Stimulated activated naive CD8-positive, alpha-beta T cell treated with anti-CD3 and anti-CD28 coated beads, Interleukin-15, Interleukin-2, amounts not matched to agents 100 ng/mL and 50 ng/mL, for 24 hours (primary cell): Measurements from ENCODE around the gene PDRG1.
A peak's percentile ranks its signal among the peaks of the same experiment; 100 is the strongest.
"Not testable (repeated sequence)": the region's sequence is repeated elsewhere in the genome, so short reads cannot be mapped to it uniquely, and the experiment has no call there.

Source experiments
- H3K27ac Mint-ChIP-seq: one replicate; pipeline ENCODE4 v1.8.0; 2021; ENCODE audit warnings: mild to moderate bottlenecking, mixed read lengths
- H3K27me3 Mint-ChIP-seq: one replicate; pipeline ENCODE4 v1.8.0; 2021; ENCODE audit warnings: mixed read lengths
- H3K36me3 Mint-ChIP-seq: one replicate; pipeline ENCODE4 v1.8.0; 2021; ENCODE audit warnings: low read depth, mixed read lengths
- H3K4me1 Mint-ChIP-seq: one replicate; pipeline ENCODE4 v1.8.0; 2021; ENCODE audit warnings: low read depth, mixed read lengths
- H3K4me3 Mint-ChIP-seq: one replicate; pipeline ENCODE4 v1.8.0; 2021; ENCODE audit warnings: mild to moderate bottlenecking, mixed read lengths
- H3K9me3 Mint-ChIP-seq: one replicate; pipeline ENCODE4 v1.8.0; 2021; ENCODE audit warnings: mixed read lengths

Gene PDRG1

GRCh38 chr20:31925631-31926030 lies 26.2 kb downstream of the PDRG1 start:
- Mint-ChIP-seq H3K9me3 (no peaks in the 10 kb centered on the region), H3K27me3 (peaks cover 26% of the 10 kb centered on the region), H3K27ac (peak overlapping the region; percentile 51), H3K36me3 (no peaks in the 10 kb centered on the region), H3K4me1 (peaks cover 16% of the 10 kb centered on the region), H3K4me3 (no peak overlapping the region)

GRCh38 chr20:31924561-31924960 lies 27.3 kb downstream of the PDRG1 start:
- Mint-ChIP-seq H3K36me3 (no peaks in the 10 kb centered on the region), H3K27ac (no peak overlapping the region), H3K4me3 (no peak overlapping the region), H3K27me3 (peaks cover 21% of the 10 kb centered on the region), H3K4me1 (peaks cover 16% of the 10 kb centered on the region), H3K9me3 (no peaks in the 10 kb centered on the region)

GRCh38 chr20:31923388-31924331 lies 28.2 kb downstream of the PDRG1 start:
- Mint-ChIP-seq H3K27me3 (peaks cover 18% of the 10 kb centered on the region), H3K9me3 (no peaks in the 10 kb centered on the region), H3K4me1 (peaks cover 16% of the 10 kb centered on the region), H3K36me3 (no peaks in the 10 kb centered on the region), H3K27ac (peak overlapping the region; percentile 31), H3K4me3 (no peak overlapping the region)

DNA sequence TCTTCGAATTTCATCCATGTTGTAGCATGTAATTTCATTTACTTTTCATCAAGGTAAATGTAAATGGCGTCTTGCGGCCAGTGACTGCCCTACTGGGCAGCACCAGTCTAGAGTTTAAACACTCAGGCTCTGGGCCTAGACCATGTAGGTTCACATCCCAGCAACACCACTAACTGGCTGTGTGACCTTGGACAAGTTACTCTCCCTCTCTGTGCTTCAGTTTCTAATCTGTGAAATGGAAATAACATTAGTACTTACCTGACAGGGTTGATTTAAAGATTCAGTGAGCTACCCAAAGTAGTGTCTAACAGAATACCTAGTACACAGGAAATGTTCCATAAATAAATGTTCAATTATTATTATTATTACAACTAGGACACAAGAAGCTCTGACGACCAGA lies 29.3 kb downstream of the PDRG1 start:
- H3K4me3 Mint-ChIP-seq = no peak overlapping the region
- H3K27ac Mint-ChIP-seq = no peak overlapping the region
- H3K9me3 Mint-ChIP-seq = no peaks in the 10 kb centered on the region
- H3K4me1 Mint-ChIP-seq = peaks cover 16% of the 10 kb centered on the region
- H3K36me3 Mint-ChIP-seq = no peaks in the 10 kb centered on the region
- peaks cover 27% of the 10 kb centered on the region for H3K27me3 Mint-ChIP-seq

DNA sequence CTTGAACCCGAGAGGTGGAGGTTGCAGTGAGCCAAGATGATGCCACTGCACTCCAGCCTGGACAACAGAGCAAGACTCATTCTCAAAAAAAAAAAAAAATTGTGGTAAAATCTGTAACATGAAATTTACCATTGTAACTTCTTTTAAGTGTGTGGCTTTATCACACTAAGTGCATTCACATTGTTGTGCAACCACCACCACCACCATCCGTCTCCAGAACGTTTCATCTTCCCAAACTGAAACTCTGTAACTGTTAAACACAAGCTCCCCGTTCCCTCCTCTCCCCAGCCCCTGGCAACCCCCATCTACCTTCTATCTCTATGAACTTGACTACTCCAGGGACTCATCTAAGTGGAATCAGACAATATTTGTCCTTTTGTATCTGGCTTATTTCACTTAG lies 29.7 kb downstream of the PDRG1 start:
- Mint-ChIP-seq H3K27ac (no peak overlapping the region), H3K36me3 (no peaks in the 10 kb centered on the region), H3K27me3 (peaks cover 31% of the 10 kb centered on the region), H3K4me1 (peaks cover 16% of the 10 kb centered on the region), H3K9me3 (no peaks in the 10 kb centered on the region), H3K4me3 (no peak overlapping the region)

DNA sequence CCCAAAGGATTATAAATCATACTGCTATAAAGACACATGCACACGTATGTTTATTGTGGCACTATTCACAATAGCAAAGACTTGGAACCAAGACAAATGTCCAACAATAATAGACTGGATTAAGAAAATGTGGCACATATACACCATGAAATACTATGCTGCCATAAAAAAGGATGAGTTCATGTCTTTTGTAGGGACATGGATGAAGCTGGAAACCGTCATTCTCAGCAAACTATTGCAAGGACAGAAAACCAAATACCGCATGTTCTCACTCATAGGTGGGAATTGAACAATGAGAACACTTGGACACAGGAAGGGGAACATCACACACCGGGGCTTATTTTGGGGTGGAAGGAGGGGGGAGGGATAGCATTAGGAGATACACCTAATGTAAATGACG lies 30.4 kb downstream of the PDRG1 start:
- H3K36me3 Mint-ChIP-seq, H3K4me3 Mint-ChIP-seq, H3K9me3 Mint-ChIP-seq, H3K27ac Mint-ChIP-seq: not testable (repeated sequence)
- Mint-ChIP-seq H3K27me3 (peaks cover 31% of the 10 kb centered on the region), H3K4me1 (peaks cover 16% of the 10 kb centered on the region)

DNA sequence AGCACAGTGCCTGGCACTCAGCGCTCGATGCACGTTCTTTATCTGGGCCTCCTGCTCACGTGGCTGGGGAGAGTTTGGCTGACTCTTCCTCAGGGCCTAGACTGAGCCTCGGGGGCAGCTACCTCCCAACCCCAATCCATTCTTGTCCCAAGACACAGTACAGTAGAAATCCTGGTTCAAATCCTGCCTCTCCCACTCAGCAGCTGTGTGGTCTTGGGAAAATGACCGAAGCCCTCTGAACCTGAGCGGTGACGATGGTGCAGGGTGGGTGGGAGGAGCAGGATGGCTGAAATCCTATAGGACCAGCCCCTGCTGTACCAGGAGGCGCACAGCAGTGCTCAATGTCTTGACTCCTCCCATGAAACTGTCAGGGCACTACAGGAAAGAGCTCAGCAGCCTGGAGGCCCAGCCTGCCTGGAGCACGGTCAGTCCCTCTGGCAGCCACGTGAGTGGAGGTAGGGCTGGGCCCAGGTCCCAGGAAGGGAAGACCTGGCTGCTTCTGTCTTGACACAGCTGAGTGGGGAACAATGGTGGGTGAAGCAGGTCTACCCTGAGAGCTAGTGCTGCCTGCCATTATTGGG lies 31.5 kb downstream of the PDRG1 start:
- Mint-ChIP-seq H3K4me1 (peaks cover 16% of the 10 kb centered on the region), H3K36me3 (no peaks in the 10 kb centered on the region), H3K27me3 (peaks cover 31% of the 10 kb centered on the region)

GRCh38 chr20:31919410-31920155 lies 32.3 kb downstream of the PDRG1 start:
- Mint-ChIP-seq H3K9me3 (no peaks in the 10 kb centered on the region), H3K4me3 (no peak overlapping the region), H3K27ac (no peak overlapping the region), H3K4me1 (peaks cover 16% of the 10 kb centered on the region), H3K27me3 (peaks cover 31% of the 10 kb centered on the region), H3K36me3 (no peaks in the 10 kb centered on the region)

More for the DNA sequence above, 31.5 kb downstream of the PDRG1 start:
- H3K4me3 Mint-ChIP-seq = no peak overlapping the region
- no peak overlapping the region for H3K27ac Mint-ChIP-seq
- no peaks in the 10 kb centered on the region for H3K9me3 Mint-ChIP-seq

GRCh38 chr20:31918466-31919105 lies 33.3 kb downstream of the PDRG1 start:
- no peak overlapping the region for H3K27ac Mint-ChIP-seq
- no peaks in the 10 kb centered on the region for H3K9me3 Mint-ChIP-seq
- H3K36me3 Mint-ChIP-seq = no peaks in the 10 kb centered on the region
- H3K27me3 Mint-ChIP-seq = peaks cover 23% of the 10 kb centered on the region
- H3K4me3 Mint-ChIP-seq = no peak overlapping the region
- H3K4me1 Mint-ChIP-seq = peaks cover 6% of the 10 kb centered on the region

DNA sequence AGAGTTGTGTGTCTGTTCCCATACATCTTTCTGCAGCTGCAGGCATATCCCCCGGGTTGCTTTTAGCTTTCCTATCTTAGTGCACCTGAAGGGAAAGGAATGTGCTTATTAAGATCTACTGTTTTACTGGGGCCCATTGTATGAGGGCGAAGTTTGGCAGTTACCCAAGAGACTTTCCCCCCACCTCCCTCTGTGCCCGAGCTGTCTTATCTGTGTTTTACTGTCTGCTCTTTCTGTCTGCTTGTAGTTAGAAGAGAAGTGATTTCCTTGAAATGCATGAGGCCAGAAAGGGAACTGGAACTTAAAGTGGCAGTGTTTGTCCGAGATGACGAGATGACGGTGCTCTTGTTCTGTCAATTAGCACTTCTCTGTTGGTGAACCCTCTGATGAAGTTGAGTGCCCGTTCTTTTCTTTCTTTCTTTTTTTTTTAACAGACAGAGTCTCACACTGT lies 33.9 kb downstream of the PDRG1 start:
- H3K36me3 Mint-ChIP-seq, H3K4me3 Mint-ChIP-seq, H3K4me1 Mint-ChIP-seq, H3K9me3 Mint-ChIP-seq: not testable (repeated sequence)
- Mint-ChIP-seq H3K27me3 (peaks cover 20% of the 10 kb centered on the region), H3K27ac (peak overlapping the region; percentile 26)

DNA sequence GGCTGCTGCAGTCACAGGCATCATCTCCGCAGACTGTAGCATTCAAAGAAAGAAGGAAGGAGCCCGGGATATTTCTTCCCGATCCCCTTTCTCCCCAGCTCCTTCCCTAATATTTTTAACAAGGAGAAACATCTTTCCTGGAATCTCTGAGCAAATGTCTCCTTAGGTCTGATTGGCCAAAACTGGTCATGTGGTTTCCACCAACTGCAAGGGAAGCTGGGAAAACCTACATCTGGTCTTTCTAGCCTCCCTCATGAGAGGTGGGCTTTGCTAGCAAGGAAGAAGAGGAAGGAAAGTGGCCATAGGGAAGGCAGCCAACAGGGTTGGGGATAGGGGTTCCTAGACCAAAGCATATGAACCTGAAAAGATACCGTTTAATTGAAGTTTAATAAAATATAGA lies 35.1 kb downstream of the PDRG1 start:
- Mint-ChIP-seq H3K4me3 (no peak overlapping the region), H3K9me3 (no peaks in the 10 kb centered on the region), H3K27me3 (peaks cover 20% of the 10 kb centered on the region), H3K36me3 (no peaks in the 10 kb centered on the region), H3K27ac (no peak overlapping the region), H3K4me1 (no peaks in the 10 kb centered on the region)

GRCh38 chr20:31915491-31916280 lies 36.2 kb downstream of the PDRG1 start:
- Mint-ChIP-seq H3K9me3 (no peaks in the 10 kb centered on the region), H3K4me1 (no peaks in the 10 kb centered on the region), H3K36me3 (no peaks in the 10 kb centered on the region), H3K27me3 (peaks cover 17% of the 10 kb centered on the region), H3K4me3 (no peak overlapping the region), H3K27ac (no peak overlapping the region)

GRCh38 chr20:31914170-31914569 lies 37.7 kb downstream of the PDRG1 start:
- Mint-ChIP-seq H3K36me3 (no peaks in the 10 kb centered on the region), H3K4me1 (no peaks in the 10 kb centered on the region), H3K4me3 (no peak overlapping the region), H3K27ac (no peak overlapping the region), H3K27me3 (peaks cover 15% of the 10 kb centered on the region), H3K9me3 (no peaks in the 10 kb centered on the region)
